ENCODE data around the gene NAA80. TPM values are rescaled to one million over a fixed set of nuclear protein-coding genes. Genes with fewer than 3 reads are reported as not detected.

Gene NAA80
- total and polyA plus RNA-seq, 10 of the 15 experiments (the other 5 are each of a cell fraction or from before 2014, with no cell fraction given), result 0.48 to 12.7 (median 6.7) TPM

- TF ChIP-seq PAX8 (IDR thresholded peaks at IDR 0.05) (no peak), TCF7 (IDR thresholded peaks at IDR 0.05; ENCODE audit: borderline replicate concordance) (no peak), ZBTB40 (IDR thresholded peaks at IDR 0.05; ENCODE audit: borderline replicate concordance) (peak; percentile 70; the same call in 1 of the 2 replicates), CHD2 (IDR thresholded peaks at IDR 0.05; ENCODE audit: borderline replicate concordance, low read depth, low read length) (peak; percentile 95), HDAC6 (IDR thresholded peaks at IDR 0.05; ENCODE audit: unreplicated experiment) (no peak), E2F8 (IDR thresholded peaks at IDR 0.05; ENCODE audit: low read depth, partially characterized antibody) (no peak), IKZF1 (conservative IDR thresholded peaks at IDR 0.05) (peak; percentile 100), RFX5 (IDR thresholded peaks at IDR 0.05; ENCODE audit: low read depth, low read length) (peak; percentile 53; the same call in 1 of the 2 replicates), NRF1 (conservative IDR thresholded peaks at IDR 0.05; ENCODE audit: low read depth, low read length) (peak; percentile 35; the same call in 1 of the 2 replicates), LARP7 (IDR thresholded peaks at IDR 0.05) (peak; percentile 96), TAF1 (IDR thresholded peaks at IDR 0.05; ENCODE audit: borderline replicate concordance, low read depth, low read length) (peak; percentile 65; the same call in 1 of the 2 replicates), SREBF1 (IDR thresholded peaks at IDR 0.05; ENCODE audit: low read length) (peak; percentile 95), SMAD5 (IDR thresholded peaks at IDR 0.05; ENCODE audit: low read depth) (peak; percentile 38; the same call in 1 of the 2 replicates), MYC (IDR thresholded peaks at IDR 0.05; ENCODE audit: insufficient read depth, insufficient read length, insufficient replicate concordance, low read length, severe bottlenecking) (peak; percentile 64), CREB1 (IDR thresholded peaks at IDR 0.05; ENCODE audit: low read depth) (peak; percentile 99), DPF2 (IDR thresholded peaks at IDR 0.05) (no peak), YY1 (IDR thresholded peaks at IDR 0.05; ENCODE audit: low read depth, low read length) (peak; percentile 97), STAT1 (conservative IDR thresholded peaks at IDR 0.05) (peak; percentile 91; the same call in 1 of the 2 replicates), ESRRA (IDR thresholded peaks at IDR 0.05; ENCODE audit: low read length) (peak; percentile 78; the same call in 1 of the 2 replicates), NR2F1 (conservative IDR thresholded peaks at IDR 0.05) (peak; percentile 52; the same call in 1 of the 2 replicates), TCF3 (IDR thresholded peaks at IDR 0.05; ENCODE audit: borderline replicate concordance, insufficient read depth, low read depth, low read length) (0 out of 2 replicates have a peak, but pooled peaks have one; percentile 6), CHD4 (IDR thresholded peaks at IDR 0.05) (no peak), FOXK2 (IDR thresholded peaks at IDR 0.05) (no peak), NFXL1 (IDR thresholded peaks at IDR 0.05; ENCODE audit: borderline replicate concordance) (no peak)
These were observed 6.8 kb downstream of the NAA80 start, which contains the start of gene IFRD2 (continued) for GRCh38 chr3:50292159-50293078.

Measured in GM12878 (cell line).